GM18517 (cell line): ENCODE data around the gene ZSCAN5A.
"Not testable (repeated sequence)": the region's sequence is repeated elsewhere in the genome, so short reads cannot be mapped to it uniquely, and the experiment has no call there.

Experiments
- ATAC-seq: cut with Tn5 transposase; IDR thresholded peaks from one replicate; pipeline ENCODE4 v1.9.1; 2021; ENCODE audit warnings: mild to moderate bottlenecking, moderate library complexity; ENCODE audit not compliant: unreplicated experiment

The ZSCAN5A gene

GRCh38 chr19:56273563-56274117 is 41.0 kb downstream of the ZSCAN5A start:
- ATAC-seq = no peak

- no peak for ATAC-seq
These were observed 42.4 kb downstream of the ZSCAN5A start, which contains the start of gene EDDM13 for GRCh38 chr19:56272161-56272798. Gene EDDM13 (plus strand): TSS chr19:56272748. CDS start chr19:56272835, 87 bp downstream.

GRCh38 chr19:56271151-56271550 is 43.5 kb downstream of the ZSCAN5A start:
- no peak for ATAC-seq

GRCh38 chr19:56270676-56271075 is 44.0 kb downstream of the ZSCAN5A start:
- no peak for ATAC-seq

GRCh38 chr19:56269348-56269747 is 45.3 kb downstream of the ZSCAN5A start:
- ATAC-seq = no peak

GRCh38 chr19:56266051-56266450 is 48.6 kb downstream of the ZSCAN5A start:
- no peak for ATAC-seq

- ATAC-seq = no peak
These were observed 51.3 kb downstream of the ZSCAN5A start for GRCh38 chr19:56263319-56263718.

- not testable (repeated sequence) for ATAC-seq
These were observed 52.7 kb downstream of the ZSCAN5A start for GRCh38 chr19:56261932-56262331.

GRCh38 chr19:56261145-56261544 is 53.5 kb downstream of the ZSCAN5A start:
- ATAC-seq = no peak

- ATAC-seq = no peak
These were observed 56.4 kb downstream of the ZSCAN5A start for GRCh38 chr19:56258272-56258671.

- ATAC-seq = no peak
These were observed 60.9 kb downstream of the ZSCAN5A start for GRCh38 chr19:56253737-56254136.

- ATAC-seq = no peak
These were observed 61.8 kb downstream of the ZSCAN5A start for GRCh38 chr19:56252699-56253422.

- not testable (repeated sequence) for ATAC-seq
These were observed 65.8 kb downstream of the ZSCAN5A start for GRCh38 chr19:56248736-56249338.

GRCh38 chr19:56245764-56246163 is 68.9 kb downstream of the ZSCAN5A start:
- not testable (repeated sequence) for ATAC-seq

- ATAC-seq = no peak
These were observed 69.4 kb downstream of the ZSCAN5A start for GRCh38 chr19:56245121-56245740.

GRCh38 chr19:56223481-56223880 is 91.2 kb downstream of the ZSCAN5A start:
- no peak for ATAC-seq

- no peak for ATAC-seq
These were observed 91.7 kb downstream of the ZSCAN5A start for GRCh38 chr19:56222901-56223300.

- ATAC-seq = no peak
These were observed 92.8 kb downstream of the ZSCAN5A start for GRCh38 chr19:56221851-56222250.

- ATAC-seq = not testable (repeated sequence)
These were observed 93.2 kb downstream of the ZSCAN5A start for GRCh38 chr19:56221442-56221841.

- ATAC-seq = no peak
These were observed 95.7 kb downstream of the ZSCAN5A start for GRCh38 chr19:56218961-56219360.
